ENCODE data around the gene SHOC2. TPM values are rescaled to one million over a fixed set of nuclear protein-coding genes. Genes with fewer than 3 reads are reported as not detected.

SHOC2 gene
- total and polyA plus RNA-seq, 9 donors = 19.4 to 91.2 (median 63.1) TPM

DNA sequence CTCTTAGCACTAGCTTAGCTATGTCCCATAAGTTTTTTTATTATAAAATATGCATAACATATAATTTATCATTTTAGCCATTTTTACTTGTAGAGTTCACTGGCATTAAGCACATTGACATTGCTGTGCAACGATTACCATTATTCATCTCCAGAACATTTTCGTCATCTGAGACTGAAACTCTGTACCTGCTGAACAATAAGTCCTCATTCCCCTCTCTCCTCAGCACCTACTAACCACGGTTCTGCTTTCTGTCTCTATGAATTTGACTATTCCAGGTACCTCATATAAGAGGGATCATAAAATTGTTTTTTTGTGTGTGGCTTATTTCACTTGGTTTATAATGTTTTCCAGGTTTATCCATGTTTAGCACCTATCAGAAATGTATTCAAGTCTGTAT is 64.1 kb downstream of the SHOC2 start:
- TF ChIP-seq, protein P1, sequence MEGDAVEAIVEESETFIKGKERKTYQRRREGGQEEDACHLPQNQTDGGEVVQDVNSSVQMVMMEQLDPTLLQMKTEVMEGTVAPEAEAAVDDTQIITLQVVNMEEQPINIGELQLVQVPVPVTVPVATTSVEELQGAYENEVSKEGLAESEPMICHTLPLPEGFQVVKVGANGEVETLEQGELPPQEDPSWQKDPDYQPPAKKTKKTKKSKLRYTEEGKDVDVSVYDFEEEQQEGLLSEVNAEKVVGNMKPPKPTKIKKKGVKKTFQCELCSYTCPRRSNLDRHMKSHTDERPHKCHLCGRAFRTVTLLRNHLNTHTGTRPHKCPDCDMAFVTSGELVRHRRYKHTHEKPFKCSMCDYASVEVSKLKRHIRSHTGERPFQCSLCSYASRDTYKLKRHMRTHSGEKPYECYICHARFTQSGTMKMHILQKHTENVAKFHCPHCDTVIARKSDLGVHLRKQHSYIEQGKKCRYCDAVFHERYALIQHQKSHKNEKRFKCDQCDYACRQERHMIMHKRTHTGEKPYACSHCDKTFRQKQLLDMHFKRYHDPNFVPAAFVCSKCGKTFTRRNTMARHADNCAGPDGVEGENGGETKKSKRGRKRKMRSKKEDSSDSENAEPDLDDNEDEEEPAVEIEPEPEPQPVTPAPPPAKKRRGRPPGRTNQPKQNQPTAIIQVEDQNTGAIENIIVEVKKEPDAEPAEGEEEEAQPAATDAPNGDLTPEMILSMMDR (IDR thresholded peaks at IDR 0.05) = no peak
- TF ChIP-seq POLR2A (IDR thresholded peaks at IDR 0.05) (no peak), EP300 (IDR thresholded peaks at IDR 0.05) (no peak)
- H3K27ac ChIP-seq = no peak overlapping the region
- DNase-seq = no peak
- H3K4me1 ChIP-seq (ENCODE audit: insufficient read depth) = no peaks in the 10 kb centered on the region
- H3K9me3 ChIP-seq = no peaks in the 10 kb centered on the region
- H3K36me3 ChIP-seq = no peaks in the 10 kb centered on the region
- H3K27me3 ChIP-seq = no peaks in the 10 kb centered on the region
- intact Hi-C loops (cut with DNase I) = no loop called here
- H3K4me3 ChIP-seq = no peak overlapping the region
- 91 to 97% (median 93%) methylated on average over 3 of the region's 3 CpGs for WGBS, 3 donors

DNA sequence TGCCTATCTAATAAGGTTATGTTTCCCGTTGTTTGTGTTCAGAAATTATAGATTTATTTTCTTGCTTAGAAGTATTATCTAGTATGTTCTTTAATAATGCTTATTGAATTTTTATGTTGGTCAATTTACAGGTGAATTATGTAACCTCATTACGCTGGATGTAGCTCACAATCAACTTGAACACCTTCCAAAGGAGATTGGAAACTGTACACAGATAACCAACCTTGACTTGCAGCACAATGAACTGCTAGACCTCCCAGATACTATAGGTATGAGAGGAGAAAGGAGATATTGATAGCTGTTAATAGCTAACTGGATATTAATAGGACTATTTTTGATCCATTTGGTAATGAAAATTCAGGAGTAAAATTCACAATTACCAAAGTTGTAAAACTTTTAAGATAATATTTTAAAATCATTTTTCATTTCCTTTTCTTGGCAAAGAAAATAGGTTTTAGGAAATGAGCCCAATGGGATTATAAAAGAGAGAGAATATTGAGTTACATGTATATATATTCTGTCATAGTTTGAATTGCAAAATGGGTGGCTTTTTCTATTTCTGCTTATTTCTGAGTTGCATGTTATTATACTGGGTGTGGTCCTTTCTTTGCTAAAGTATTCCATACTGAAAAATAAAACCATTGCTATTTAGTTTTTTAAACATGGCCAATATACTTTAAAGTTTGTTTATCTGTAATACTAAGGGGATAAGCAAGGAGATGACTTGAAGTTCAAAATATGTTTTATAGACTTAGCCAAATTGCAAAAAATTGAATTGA is 66.3 kb downstream of the SHOC2 start:
- Histone ChIP-seq H3K36me3 (no peaks in the 10 kb centered on the region), H3K27me3 (no peaks in the 10 kb centered on the region), H3K9me3 (no peaks in the 10 kb centered on the region), H3K4me3 (no peak overlapping the region), H3K27ac (no peak overlapping the region), H3K4me1 (ENCODE audit: insufficient read depth) (no peaks in the 10 kb centered on the region)
- TF ChIP-seq POLR2A (IDR thresholded peaks at IDR 0.05) (no peak), EP300 (IDR thresholded peaks at IDR 0.05) (no peak)
- TF ChIP-seq, protein P1 (IDR thresholded peaks at IDR 0.05) = no peak
- WGBS, 3 donors = 85 to 93% (median 92%) methylated on average over 2 of the region's 2 CpGs
- DNase-seq = no peak
- intact Hi-C loops (cut with DNase I) = no loop called here

DNA sequence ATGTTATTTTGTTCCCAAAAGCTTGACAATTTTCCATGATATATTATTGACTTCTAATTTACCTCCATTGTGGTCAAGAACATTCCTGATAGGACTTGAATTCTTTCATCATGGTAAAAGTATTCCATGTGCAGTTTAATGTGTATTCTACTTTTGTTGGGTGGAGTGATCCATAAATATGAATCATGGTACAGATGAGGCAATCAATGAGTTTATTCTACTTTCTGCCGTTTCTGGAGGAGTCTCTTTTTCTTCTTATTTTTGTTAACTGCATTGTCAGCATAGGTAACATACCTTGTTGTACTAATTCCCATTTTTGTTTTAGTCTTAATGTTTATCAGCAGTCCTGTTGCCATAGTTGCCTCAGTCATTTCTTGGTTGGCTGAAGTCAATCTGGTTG is 69.6 kb downstream of the SHOC2 start:
- H3K9me3 ChIP-seq = no peaks in the 10 kb centered on the region
- WGBS, 3 donors = 82 to 91% (median 90%) methylated on average over 1 of the region's 1 CpG
- no peak for DNase-seq
- H3K4me1 ChIP-seq (ENCODE audit: insufficient read depth) = no peaks in the 10 kb centered on the region
- H3K27ac ChIP-seq = no peak overlapping the region
- no peak for TF ChIP-seq POLR2A (IDR thresholded peaks at IDR 0.05)
- TF ChIP-seq, protein P1 (IDR thresholded peaks at IDR 0.05) = no peak
- TF ChIP-seq EP300 (IDR thresholded peaks at IDR 0.05) = no peak
- no peak overlapping the region for H3K4me3 ChIP-seq
- H3K27me3 ChIP-seq = no peaks in the 10 kb centered on the region
- H3K36me3 ChIP-seq = no peaks in the 10 kb centered on the region
- intact Hi-C loops (cut with DNase I) = no loop called here

DNA sequence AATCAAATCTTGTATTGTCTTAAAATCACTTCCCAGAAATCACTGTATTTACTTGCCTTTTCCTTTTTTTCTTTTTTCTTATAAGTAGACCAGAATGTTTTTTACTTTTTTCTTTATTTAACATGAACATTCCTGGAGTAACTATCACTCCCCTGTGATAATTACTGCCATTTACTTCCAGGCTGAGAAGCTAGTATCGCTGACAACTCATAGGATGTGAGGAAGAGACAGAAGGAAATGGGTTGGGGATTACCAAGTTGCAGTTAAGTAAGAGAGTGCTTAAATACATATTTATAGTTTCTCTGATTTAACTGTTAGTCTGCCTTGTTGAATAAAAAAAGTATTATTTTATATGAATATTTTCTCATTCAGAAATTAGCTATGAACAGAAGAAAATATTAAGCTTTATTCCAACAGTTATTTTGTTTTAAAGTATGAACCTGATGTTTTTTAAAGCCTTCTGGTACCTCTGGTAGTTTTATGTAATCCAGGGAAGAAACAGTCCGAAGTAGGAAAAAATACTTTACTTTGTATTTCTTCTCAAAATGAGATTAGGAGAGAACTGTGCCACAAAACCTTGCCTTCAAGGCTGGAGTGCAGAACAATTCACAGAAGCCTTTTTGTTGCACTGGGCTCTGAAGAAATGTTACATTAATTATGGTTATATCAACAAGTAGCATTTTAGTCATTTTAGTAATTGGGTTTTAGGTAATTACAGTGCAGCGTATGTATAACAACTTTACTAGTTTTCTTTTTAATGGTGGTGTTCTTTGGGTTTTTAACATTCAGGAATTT is 72.8 kb downstream of the SHOC2 start:
- no peak for DNase-seq
- intact Hi-C loops (cut with DNase I) = no loop called here
- H3K36me3 ChIP-seq = no peaks in the 10 kb centered on the region
- H3K27ac ChIP-seq = no peak overlapping the region
- H3K4me1 ChIP-seq (ENCODE audit: insufficient read depth) = no peaks in the 10 kb centered on the region
- TF ChIP-seq POLR2A (IDR thresholded peaks at IDR 0.05) (no peak), EP300 (IDR thresholded peaks at IDR 0.05) (no peak)
- TF ChIP-seq, protein P1 (IDR thresholded peaks at IDR 0.05) = no peak
- H3K27me3 ChIP-seq = no peaks in the 10 kb centered on the region
- 68 to 82% (median 70%) methylated on average over 3 of the region's 3 CpGs for WGBS, 3 donors
- no peaks in the 10 kb centered on the region for H3K9me3 ChIP-seq
- no peak overlapping the region for H3K4me3 ChIP-seq

Data from ovary (tissue), 9 donors.